ENCODE results near the gene CCDC148. TPM values are rescaled to one million over a fixed set of nuclear protein-coding genes. Genes with fewer than 3 reads are reported as not detected.

Gene CCDC148
- total RNA-seq, 2 experiments from 2014 or later = not detected

DNA sequence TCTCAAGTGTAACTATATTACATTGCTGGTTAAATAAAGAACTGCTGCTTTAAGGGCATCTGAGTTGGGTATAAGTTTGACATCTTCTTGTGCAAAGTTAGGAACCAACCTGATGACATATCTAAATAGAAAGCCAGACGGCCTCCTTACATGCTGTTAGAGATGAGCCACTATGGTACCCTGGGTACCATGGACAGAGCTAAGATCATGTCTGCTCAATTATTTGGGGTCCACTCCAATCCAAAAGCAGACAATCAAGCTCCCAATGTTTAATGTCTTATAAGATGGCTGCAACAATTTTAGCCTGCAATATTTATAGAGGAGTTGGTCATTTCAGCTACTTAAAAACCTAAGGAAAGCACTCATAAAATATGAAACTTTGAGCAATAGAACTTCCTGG, 268.6 kb downstream of the CCDC148 start:
- no peak overlapping the region for H3K27ac Mint-ChIP-seq
- POLR2A ChIA-PET = no interaction called here
- intact Hi-C loops (cut with micrococcal nuclease) = loop anchor here (5.0 kb wide), 1 partner anchor 269 kb away; the partner anchor contains the start of genes CCDC148 and PKP4
- H3K4me3 Mint-ChIP-seq = no peak overlapping the region
- TF ChIP-seq, protein P1, sequence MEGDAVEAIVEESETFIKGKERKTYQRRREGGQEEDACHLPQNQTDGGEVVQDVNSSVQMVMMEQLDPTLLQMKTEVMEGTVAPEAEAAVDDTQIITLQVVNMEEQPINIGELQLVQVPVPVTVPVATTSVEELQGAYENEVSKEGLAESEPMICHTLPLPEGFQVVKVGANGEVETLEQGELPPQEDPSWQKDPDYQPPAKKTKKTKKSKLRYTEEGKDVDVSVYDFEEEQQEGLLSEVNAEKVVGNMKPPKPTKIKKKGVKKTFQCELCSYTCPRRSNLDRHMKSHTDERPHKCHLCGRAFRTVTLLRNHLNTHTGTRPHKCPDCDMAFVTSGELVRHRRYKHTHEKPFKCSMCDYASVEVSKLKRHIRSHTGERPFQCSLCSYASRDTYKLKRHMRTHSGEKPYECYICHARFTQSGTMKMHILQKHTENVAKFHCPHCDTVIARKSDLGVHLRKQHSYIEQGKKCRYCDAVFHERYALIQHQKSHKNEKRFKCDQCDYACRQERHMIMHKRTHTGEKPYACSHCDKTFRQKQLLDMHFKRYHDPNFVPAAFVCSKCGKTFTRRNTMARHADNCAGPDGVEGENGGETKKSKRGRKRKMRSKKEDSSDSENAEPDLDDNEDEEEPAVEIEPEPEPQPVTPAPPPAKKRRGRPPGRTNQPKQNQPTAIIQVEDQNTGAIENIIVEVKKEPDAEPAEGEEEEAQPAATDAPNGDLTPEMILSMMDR (IDR thresholded peaks at IDR 0.05) = no peak
- peaks cover 22% of the 10 kb centered on the region for H3K4me1 Mint-ChIP-seq (ENCODE audit: low read depth)
- CTCF ChIA-PET = no interaction called here
- H3K27me3 Mint-ChIP-seq = peaks cover 20% of the 10 kb centered on the region
- H3K36me3 Mint-ChIP-seq (ENCODE audit: low read depth) = no peaks in the 10 kb centered on the region
- no peaks in the 10 kb centered on the region for H3K9me3 Mint-ChIP-seq
- DNase-seq (no peak), ATAC-seq (no peak)

DNA sequence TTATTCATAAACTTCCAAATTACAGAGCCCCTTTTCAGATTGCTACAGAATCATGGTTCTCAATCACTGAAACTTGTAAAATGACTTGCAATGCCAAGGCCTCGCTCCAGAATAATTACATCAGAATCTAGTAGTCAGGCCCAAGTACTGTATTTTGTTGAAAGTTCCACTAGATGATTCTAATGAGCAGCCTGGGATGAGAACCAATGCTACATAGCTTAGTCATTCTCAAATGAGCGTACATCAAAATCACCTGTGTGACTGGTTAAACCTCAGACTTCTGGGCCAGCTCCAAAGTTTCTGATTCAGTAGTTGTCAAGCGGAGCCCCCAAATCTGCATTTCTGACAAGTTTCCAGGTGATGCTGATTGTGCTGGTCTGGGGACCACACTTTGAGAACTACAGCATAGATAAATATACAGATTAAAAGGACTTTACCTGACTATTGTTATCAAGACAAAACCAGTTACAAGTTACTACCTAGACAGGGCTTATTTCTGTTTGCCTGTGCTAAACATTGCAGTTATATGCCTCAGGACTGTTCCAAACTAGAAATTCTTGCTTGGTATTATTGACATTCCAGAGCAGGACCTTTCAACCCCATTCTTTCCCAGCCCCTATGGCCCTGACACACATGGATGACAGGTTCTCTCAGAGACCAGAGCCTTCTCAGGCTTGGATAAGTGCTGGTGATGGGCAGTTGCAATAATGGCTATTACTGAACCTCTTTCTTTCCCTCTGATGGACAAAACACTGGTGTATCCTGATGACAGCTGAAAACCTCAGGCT, 271.8 kb downstream of the CCDC148 start:
- intact Hi-C loops (cut with micrococcal nuclease) = loop anchor here (5.0 kb wide), 2 partner anchors 273 to 563 kb away; partner anchors contain the start of genes CCDC148 and PKP4
- ChIA-PET CTCF (no interaction called here), POLR2A (no interaction called here)
- peaks cover 1% of the 10 kb centered on the region for H3K4me1 Mint-ChIP-seq (ENCODE audit: low read depth)
- no peak overlapping the region for H3K27ac Mint-ChIP-seq
- ATAC-seq (no peak), DNase-seq (no peak)
- TF ChIP-seq, protein P1 (IDR thresholded peaks at IDR 0.05) = no peak
- peaks cover 34% of the 10 kb centered on the region for H3K27me3 Mint-ChIP-seq
- no peaks in the 10 kb centered on the region for H3K9me3 Mint-ChIP-seq
- H3K4me3 Mint-ChIP-seq = no peak overlapping the region
- no peaks in the 10 kb centered on the region for H3K36me3 Mint-ChIP-seq (ENCODE audit: low read depth)

DNA sequence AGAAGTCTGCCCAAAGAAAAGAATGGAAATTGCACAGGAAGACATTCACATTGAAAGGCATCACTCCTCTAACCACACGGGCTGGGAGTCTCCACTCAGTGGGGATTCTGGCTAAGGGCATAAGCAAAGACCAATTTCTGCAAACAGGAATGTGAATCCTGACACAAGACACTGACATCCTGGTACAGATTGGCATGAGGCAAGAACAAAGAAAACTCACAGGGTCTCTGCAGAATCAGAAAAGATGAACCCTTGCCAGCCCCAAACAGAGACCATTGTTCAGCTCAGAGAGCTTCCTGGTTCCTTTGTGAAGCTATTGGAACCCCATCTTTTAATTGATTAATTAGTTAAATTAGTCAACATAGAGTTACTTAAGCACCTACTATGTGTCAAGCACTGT, 272.6 kb downstream of the CCDC148 start:
- H3K9me3 Mint-ChIP-seq = no peaks in the 10 kb centered on the region
- no peak for DNase-seq
- no peaks in the 10 kb centered on the region for H3K4me1 Mint-ChIP-seq (ENCODE audit: low read depth)
- H3K36me3 Mint-ChIP-seq (ENCODE audit: low read depth) = no peaks in the 10 kb centered on the region
- POLR2A ChIA-PET = no interaction called here
- TF ChIP-seq, protein P1 (IDR thresholded peaks at IDR 0.05) = no peak
- peaks cover 30% of the 10 kb centered on the region for H3K27me3 Mint-ChIP-seq
- no peak overlapping the region for H3K27ac Mint-ChIP-seq
- CTCF ChIA-PET = no interaction called here
- ATAC-seq = no peak
- intact Hi-C loops (cut with micrococcal nuclease) = loop anchor here (5.0 kb wide), 1 partner anchor 563 kb away; no protein-coding TSS in a partner anchor
- H3K4me3 Mint-ChIP-seq = no peak overlapping the region

DNA sequence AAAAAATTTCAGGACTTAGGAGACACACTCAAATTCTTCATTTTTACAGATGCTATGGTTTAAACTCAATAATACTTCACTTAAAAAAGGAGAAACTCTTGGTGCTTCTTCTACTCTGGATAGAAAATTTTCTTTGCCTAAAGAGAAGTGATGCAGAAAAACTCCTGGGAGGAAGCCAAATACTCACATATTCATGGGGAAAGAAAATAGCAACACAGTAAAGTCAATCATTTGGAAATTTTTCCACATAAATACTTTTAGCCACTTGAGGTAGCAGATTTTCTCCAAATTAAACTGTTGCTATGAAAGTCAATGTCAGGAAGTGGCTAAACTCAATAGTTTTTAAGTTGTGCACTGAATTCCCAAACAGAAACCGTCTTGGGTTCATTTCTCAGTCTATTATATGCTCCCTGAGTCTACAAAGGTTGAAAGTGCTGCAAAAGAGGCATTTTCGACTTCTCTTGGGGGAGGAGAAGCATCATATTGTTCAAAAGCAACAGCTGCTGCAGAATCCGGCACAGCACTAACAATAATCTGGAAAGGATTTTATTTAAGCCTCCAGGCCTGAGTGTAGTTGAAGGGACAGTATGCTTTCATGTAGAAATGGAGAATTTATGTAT, 273.8 kb downstream of the CCDC148 start:
- peaks cover 33% of the 10 kb centered on the region for H3K27me3 Mint-ChIP-seq
- POLR2A ChIA-PET = no interaction called here
- intact Hi-C loops (cut with micrococcal nuclease) = loop anchor here (5.0 kb wide), 1 partner anchor 565 kb away; no protein-coding TSS in a partner anchor
- H3K4me1 Mint-ChIP-seq (ENCODE audit: low read depth) = no peaks in the 10 kb centered on the region
- DNase-seq (no peak), ATAC-seq (no peak)
- H3K27ac Mint-ChIP-seq = no peak overlapping the region
- H3K9me3 Mint-ChIP-seq = no peaks in the 10 kb centered on the region
- TF ChIP-seq, protein P1 (IDR thresholded peaks at IDR 0.05) = no peak
- H3K4me3 Mint-ChIP-seq = no peak overlapping the region
- CTCF ChIA-PET = no interaction called here
- H3K36me3 Mint-ChIP-seq (ENCODE audit: low read depth) = no peaks in the 10 kb centered on the region

DNA sequence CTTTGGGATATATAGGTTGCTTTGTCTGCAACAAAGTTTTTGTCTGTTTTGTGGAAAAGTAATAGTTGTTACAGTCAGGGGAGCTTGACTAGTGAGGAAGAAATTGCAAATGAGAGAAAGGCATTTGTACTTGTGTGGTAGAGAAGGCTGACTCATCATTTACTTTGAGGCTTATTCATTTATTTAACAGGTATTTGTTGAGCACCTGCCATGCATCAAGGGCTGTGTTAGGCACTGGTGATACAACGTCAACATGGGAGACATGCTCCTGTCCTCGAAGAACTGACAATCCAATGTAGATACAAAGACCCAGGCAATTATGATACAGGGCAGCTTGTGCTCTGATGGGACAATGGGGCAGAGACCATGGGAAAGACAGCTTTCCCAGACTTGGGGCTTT, 275.4 kb downstream of the CCDC148 start:
- ChIA-PET CTCF (interaction anchor here (1.6 to 4.6 kb wide), 3 partner anchors 275 to 573 kb away, joined by 3 to 29 read pairs (median 25); partner anchors contain the start of gene CCDC148), POLR2A (no interaction called here)
- no peak overlapping the region for H3K27ac Mint-ChIP-seq
- intact Hi-C loops (cut with micrococcal nuclease) = loop anchor here (5.0 kb wide), 1 partner anchor 566 kb away; no protein-coding TSS in a partner anchor
- H3K9me3 Mint-ChIP-seq = no peaks in the 10 kb centered on the region
- no peaks in the 10 kb centered on the region for H3K36me3 Mint-ChIP-seq (ENCODE audit: low read depth)
- H3K4me1 Mint-ChIP-seq (ENCODE audit: low read depth) = no peaks in the 10 kb centered on the region
- DNase-seq = no peak
- ATAC-seq = no peak
- TF ChIP-seq, protein P1 (IDR thresholded peaks at IDR 0.05) = no peak
- peaks cover 32% of the 10 kb centered on the region for H3K27me3 Mint-ChIP-seq
- H3K4me3 Mint-ChIP-seq = no peak overlapping the region

Data from activated CD8-positive, alpha-beta T cell treated with anti-CD3 and anti-CD28 coated beads for 36 hours (primary cell).